ENCODE measurements around the gene FLT3. TPM values are rescaled to one million over a fixed set of nuclear protein-coding genes. Genes with fewer than 3 reads are reported as not detected.

The FLT3 gene
- polyA plus RNA-seq, 3 donors, result 2.1 to 5.3 (median 3.7) TPM

DNA sequence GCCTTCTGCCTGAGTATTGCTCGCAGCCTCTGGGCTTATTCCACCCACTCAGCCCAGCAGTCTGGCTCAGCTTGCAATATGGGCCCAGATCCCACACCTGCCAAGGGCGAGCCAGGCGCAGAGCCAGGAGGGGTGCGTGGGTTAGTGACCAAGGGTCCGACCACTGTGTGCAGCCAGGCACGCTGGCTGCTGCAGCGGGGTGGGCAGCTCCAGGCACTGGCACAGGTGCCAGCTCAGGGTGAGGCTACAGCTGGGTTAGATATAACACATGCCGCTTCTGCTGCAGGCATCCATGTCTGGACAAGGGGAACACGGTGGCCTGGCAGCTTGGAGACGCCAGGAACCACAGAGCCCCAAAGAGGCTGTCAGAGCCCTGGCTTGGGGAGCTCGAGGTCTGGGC is 99.3 kb downstream of the FLT3 start:
- TF ChIP-seq, protein P1, sequence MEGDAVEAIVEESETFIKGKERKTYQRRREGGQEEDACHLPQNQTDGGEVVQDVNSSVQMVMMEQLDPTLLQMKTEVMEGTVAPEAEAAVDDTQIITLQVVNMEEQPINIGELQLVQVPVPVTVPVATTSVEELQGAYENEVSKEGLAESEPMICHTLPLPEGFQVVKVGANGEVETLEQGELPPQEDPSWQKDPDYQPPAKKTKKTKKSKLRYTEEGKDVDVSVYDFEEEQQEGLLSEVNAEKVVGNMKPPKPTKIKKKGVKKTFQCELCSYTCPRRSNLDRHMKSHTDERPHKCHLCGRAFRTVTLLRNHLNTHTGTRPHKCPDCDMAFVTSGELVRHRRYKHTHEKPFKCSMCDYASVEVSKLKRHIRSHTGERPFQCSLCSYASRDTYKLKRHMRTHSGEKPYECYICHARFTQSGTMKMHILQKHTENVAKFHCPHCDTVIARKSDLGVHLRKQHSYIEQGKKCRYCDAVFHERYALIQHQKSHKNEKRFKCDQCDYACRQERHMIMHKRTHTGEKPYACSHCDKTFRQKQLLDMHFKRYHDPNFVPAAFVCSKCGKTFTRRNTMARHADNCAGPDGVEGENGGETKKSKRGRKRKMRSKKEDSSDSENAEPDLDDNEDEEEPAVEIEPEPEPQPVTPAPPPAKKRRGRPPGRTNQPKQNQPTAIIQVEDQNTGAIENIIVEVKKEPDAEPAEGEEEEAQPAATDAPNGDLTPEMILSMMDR (IDR thresholded peaks at IDR 0.05), result no peak

DNA sequence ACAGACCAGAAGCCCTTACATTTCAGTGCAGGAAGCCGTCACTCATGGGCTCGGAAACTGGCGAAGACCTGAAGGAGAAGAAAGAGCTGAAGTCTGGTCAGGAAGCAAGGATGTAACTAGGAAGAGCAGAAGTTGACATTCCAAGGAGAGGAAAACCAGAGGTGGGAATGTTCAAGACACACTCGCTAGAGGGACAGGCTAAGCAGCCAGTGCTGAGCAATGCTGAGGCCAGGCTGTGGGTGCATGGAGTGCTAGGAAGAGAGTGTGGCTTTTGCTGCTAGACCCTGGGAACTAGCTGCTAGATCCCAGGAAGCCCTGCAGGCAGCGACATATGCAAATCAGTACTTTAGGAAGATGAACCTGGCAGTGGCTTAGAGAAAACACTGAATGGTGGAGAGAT is 99.8 kb downstream of the FLT3 start:
- H3K27ac Mint-ChIP-seq, result no peak overlapping the region
- Histone ChIP-seq H3K79me2 (ENCODE audit: insufficient read depth, low read length) (no peaks in the 10 kb centered on the region), H3K27me3 (ENCODE audit: control insufficient read depth in 2 of 2, insufficient read depth in 2 of 2, low read length in 2 of 2) (no peaks in the 10 kb centered on the region), H4K20me1 (ENCODE audit: insufficient read depth, low read length) (no peaks in the 10 kb centered on the region), H3K36me3 (replicated peaks in 1 of 2; ENCODE audit: control insufficient read depth in 1 of 2, insufficient read depth in 2 of 2, low read length in 2 of 2) (peaks cover 2 to 14% of the 10 kb centered on the region in 2 donors), H3K4me1 (ENCODE audit: control insufficient read depth in 1 of 2, insufficient read depth in 2 of 2, low read length in 2 of 2) (no peaks in the 10 kb centered on the region), H3K27ac (ENCODE audit: low read depth in 1 of 2, low read length in 2 of 2) (no peak overlapping the region), H2AFZ (ENCODE audit: insufficient read depth, low read depth, low read length, poor library complexity, severe bottlenecking) (no peak overlapping the region), H3K4me2 (replicated peaks; ENCODE audit: extremely low read depth, low read length, poor library complexity, severe bottlenecking) (no peak overlapping the region), H3K9me3 (replicated peaks in 1 of 2; ENCODE audit: control insufficient read depth in 1 of 2, insufficient read depth in 1 of 2, low read length in 2 of 2) (no peaks in the 10 kb centered on the region), H3K4me3 (replicated peaks in 1 of 3; ENCODE audit: low read depth in 2 of 3, low read length in 3 of 3) (no peak overlapping the region), H3K9ac (ENCODE audit: insufficient read depth, low read length, poor library complexity, severe bottlenecking) (no peak overlapping the region)
- peak overlapping the region in 1 of 2 donors; percentile 28 for H3K4me3 Mint-ChIP-seq
- TF ChIP-seq, protein P1 (IDR thresholded peaks at IDR 0.05), result no peak
- intact Hi-C loops (cut with micrococcal nuclease), result no loop called here
- peaks cover 3% of the 10 kb centered on the region for H3K4me1 Mint-ChIP-seq
- DNase-seq, result no peak
- WGBS (ENCODE audit: insufficient coverage), result 69% methylated on average over 5 of the region's 5 CpGs
- H3K36me3 Mint-ChIP-seq, result peaks cover 3% of the 10 kb centered on the region in 2 donors
- H3K9me3 Mint-ChIP-seq, result no peaks in the 10 kb centered on the region
- peaks cover 2 to 4% (median 3%) of the 10 kb centered on the region in 3 donors for H3K27me3 Mint-ChIP-seq (ENCODE audit: low read depth in 3 of 3)

More for the DNA sequence above, 99.3 kb downstream of the FLT3 start:
- Mint-ChIP-seq H3K27me3 (ENCODE audit: low read depth in 3 of 3) (peaks cover 2 to 3% (median 3%) of the 10 kb centered on the region in 3 donors), H3K36me3 (peaks cover 3% of the 10 kb centered on the region in 2 donors), H3K9me3 (no peaks in the 10 kb centered on the region), H3K4me3 (no peak overlapping the region), H3K4me1 (peaks cover 3% of the 10 kb centered on the region), H3K27ac (peak overlapping the region in 2 of 7 donors; percentile 57 to 61)
- no peaks in the 10 kb centered on the region for H3K4me1 ChIP-seq (ENCODE audit: control insufficient read depth in 1 of 2, insufficient read depth in 2 of 2, low read length in 2 of 2)
- H3K4me3 ChIP-seq (replicated peaks in 1 of 3; ENCODE audit: low read depth in 2 of 3, low read length in 3 of 3), result no peak overlapping the region
- H2AFZ ChIP-seq (ENCODE audit: insufficient read depth, low read depth, low read length, poor library complexity, severe bottlenecking), result no peak overlapping the region
- DNase-seq, result no peak
- H3K9me3 ChIP-seq (replicated peaks in 1 of 2; ENCODE audit: control insufficient read depth in 1 of 2, insufficient read depth in 1 of 2, low read length in 2 of 2), result no peaks in the 10 kb centered on the region
- H3K9ac ChIP-seq (ENCODE audit: insufficient read depth, low read length, poor library complexity, severe bottlenecking), result no peak overlapping the region
- H4K20me1 ChIP-seq (ENCODE audit: insufficient read depth, low read length), result no peaks in the 10 kb centered on the region
- intact Hi-C loops (cut with micrococcal nuclease), result no loop called here
- H3K4me2 ChIP-seq (replicated peaks; ENCODE audit: extremely low read depth, low read length, poor library complexity, severe bottlenecking), result no peak overlapping the region
- no peaks in the 10 kb centered on the region for H3K79me2 ChIP-seq (ENCODE audit: insufficient read depth, low read length)
- H3K27ac ChIP-seq (ENCODE audit: low read depth in 1 of 2, low read length in 2 of 2), result no peak overlapping the region
- WGBS (ENCODE audit: insufficient coverage), result 94% methylated on average over 11 of the region's 11 CpGs
- peaks cover 2 to 14% of the 10 kb centered on the region in 2 donors for H3K36me3 ChIP-seq (replicated peaks in 1 of 2; ENCODE audit: control insufficient read depth in 1 of 2, insufficient read depth in 2 of 2, low read length in 2 of 2)
- no peaks in the 10 kb centered on the region for H3K27me3 ChIP-seq (ENCODE audit: control insufficient read depth in 2 of 2, insufficient read depth in 2 of 2, low read length in 2 of 2)
